Suprapubic skin (tissue), 3 donors: ENCODE data around the gene SCG2.

ENCODE experiments used
- EP300 ChIP-seq: sonication (generic); formaldehyde crosslinking; IDR thresholded peaks from one replicate; pipeline ENCODE4 v1.6.1; 2017; ENCODE audit warnings: antibody characterized with exemption
- POLR2A ChIP-seq, 2 donors: fragments of 450-650 bp; IDR thresholded peaks; one replicate each; pipeline ENCODE4 v1.6.1; 2017; ENCODE audit warnings: antibody characterized with exemption in 2 of 2, mild to moderate bottlenecking in 2 of 2, moderate library complexity in 2 of 2
- TF ChIP-seq, protein P1 (sequence below), 2 donors: fragments of 200-600 bp in 1 of 2; fragments of 450-650 bp in 1 of 2; sonication (generic) in 1 of 2; IDR thresholded peaks; one replicate each; pipeline ENCODE4 v1.5.1; 2016 to 2019; ENCODE audit warnings: antibody characterized with exemption in 2 of 2, mild to moderate bottlenecking in 1 of 2, moderate library complexity in 1 of 2

- TF ChIP-seq EP300 (no peak), POLR2A (IDR thresholded peaks at IDR 0.05) (no peak)
- TF ChIP-seq, protein P1, sequence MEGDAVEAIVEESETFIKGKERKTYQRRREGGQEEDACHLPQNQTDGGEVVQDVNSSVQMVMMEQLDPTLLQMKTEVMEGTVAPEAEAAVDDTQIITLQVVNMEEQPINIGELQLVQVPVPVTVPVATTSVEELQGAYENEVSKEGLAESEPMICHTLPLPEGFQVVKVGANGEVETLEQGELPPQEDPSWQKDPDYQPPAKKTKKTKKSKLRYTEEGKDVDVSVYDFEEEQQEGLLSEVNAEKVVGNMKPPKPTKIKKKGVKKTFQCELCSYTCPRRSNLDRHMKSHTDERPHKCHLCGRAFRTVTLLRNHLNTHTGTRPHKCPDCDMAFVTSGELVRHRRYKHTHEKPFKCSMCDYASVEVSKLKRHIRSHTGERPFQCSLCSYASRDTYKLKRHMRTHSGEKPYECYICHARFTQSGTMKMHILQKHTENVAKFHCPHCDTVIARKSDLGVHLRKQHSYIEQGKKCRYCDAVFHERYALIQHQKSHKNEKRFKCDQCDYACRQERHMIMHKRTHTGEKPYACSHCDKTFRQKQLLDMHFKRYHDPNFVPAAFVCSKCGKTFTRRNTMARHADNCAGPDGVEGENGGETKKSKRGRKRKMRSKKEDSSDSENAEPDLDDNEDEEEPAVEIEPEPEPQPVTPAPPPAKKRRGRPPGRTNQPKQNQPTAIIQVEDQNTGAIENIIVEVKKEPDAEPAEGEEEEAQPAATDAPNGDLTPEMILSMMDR (IDR thresholded peaks at IDR 0.05) = no peak
These were observed 41.3 kb downstream of the SCG2 start for GRCh38 chr2:223560749-223561435.
